Measurements from ENCODE around the gene RNF166. TPM values are rescaled to one million over a fixed set of nuclear protein-coding genes. Genes with fewer than 3 reads are reported as not detected.

RNF166 gene
- total RNA-seq, 1 experiment from 2014 or later: 17.5 TPM

DNA sequence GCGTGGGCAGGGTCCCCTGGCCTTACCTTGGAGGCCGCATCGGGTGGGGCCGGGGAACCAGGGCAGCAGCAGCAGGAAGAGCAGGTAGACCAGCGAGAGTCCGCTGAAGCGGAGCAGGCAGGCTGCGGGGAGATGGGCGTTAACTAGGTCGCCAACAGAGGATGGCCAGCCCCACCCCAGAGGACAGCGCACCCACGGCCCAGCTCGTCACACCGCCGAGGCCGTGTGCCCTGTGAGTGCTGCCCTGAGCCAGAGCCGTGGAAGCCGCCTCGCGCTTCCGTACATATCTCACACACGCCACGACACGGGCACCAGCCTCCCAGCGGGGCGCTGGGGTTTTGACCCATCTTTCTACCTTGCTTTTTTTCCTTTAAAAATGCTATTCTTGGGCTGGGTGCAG lies 43.1 kb upstream of the RNF166 start:
- no peaks in the 10 kb centered on the region for H3K27me3 Mint-ChIP-seq (ENCODE audit: insufficient read depth, unreplicated experiment)
- BruUV-seq (replicated peaks): no TSS peak
- ChIA-PET CTCF (interaction anchor here (0.6 to 2.0 kb wide), 2 partner anchors 10 to 12 kb away, joined by 3 to 13 read pairs; no protein-coding TSS in a partner anchor), POLR2A (no interaction called here)
- intact Hi-C loops (cut with micrococcal nuclease): no loop called here
- H3K36me3 Mint-ChIP-seq (ENCODE audit: insufficient read depth, unreplicated experiment): peaks cover 20% of the 10 kb centered on the region
- H3K4me1 Mint-ChIP-seq (ENCODE audit: insufficient read depth, unreplicated experiment): no peaks in the 10 kb centered on the region
- no peak overlapping the region for H3K4me3 Mint-ChIP-seq (ENCODE audit: unreplicated experiment)
- H3K9me3 Mint-ChIP-seq (ENCODE audit: unreplicated experiment): no peaks in the 10 kb centered on the region
- no peak overlapping the region for H3K27ac Mint-ChIP-seq (ENCODE audit: low read depth, unreplicated experiment)
- TF ChIP-seq, protein P1, sequence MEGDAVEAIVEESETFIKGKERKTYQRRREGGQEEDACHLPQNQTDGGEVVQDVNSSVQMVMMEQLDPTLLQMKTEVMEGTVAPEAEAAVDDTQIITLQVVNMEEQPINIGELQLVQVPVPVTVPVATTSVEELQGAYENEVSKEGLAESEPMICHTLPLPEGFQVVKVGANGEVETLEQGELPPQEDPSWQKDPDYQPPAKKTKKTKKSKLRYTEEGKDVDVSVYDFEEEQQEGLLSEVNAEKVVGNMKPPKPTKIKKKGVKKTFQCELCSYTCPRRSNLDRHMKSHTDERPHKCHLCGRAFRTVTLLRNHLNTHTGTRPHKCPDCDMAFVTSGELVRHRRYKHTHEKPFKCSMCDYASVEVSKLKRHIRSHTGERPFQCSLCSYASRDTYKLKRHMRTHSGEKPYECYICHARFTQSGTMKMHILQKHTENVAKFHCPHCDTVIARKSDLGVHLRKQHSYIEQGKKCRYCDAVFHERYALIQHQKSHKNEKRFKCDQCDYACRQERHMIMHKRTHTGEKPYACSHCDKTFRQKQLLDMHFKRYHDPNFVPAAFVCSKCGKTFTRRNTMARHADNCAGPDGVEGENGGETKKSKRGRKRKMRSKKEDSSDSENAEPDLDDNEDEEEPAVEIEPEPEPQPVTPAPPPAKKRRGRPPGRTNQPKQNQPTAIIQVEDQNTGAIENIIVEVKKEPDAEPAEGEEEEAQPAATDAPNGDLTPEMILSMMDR (IDR thresholded peaks at IDR 0.05; ENCODE audit: unreplicated experiment): no peak
- no peak for DNase-seq (ENCODE audit: unreplicated experiment)

DNA sequence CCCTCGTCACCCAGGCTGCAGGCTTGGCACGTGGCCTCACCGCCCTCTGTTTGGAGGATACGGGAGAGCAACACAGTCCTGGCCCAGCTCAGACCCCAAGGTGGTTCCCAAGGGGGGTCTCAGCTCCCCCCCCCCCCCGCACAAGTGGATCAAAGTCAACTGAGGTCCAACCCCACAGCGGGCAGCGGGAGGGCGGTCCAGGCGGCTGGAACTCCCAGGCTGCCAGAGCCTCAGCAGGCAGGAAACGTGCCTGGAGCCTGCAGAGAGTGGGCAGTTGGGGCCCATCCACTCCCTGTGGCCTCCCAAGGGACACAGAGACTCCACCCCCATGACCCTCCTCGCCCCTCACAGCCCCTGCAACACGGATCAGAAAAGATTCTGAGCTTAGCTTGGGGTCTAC lies 42.2 kb upstream of the RNF166 start:
- no peaks in the 10 kb centered on the region for H3K4me1 Mint-ChIP-seq (ENCODE audit: insufficient read depth, unreplicated experiment)
- no peak overlapping the region for H3K27ac Mint-ChIP-seq (ENCODE audit: low read depth, unreplicated experiment)
- ChIA-PET CTCF (interaction anchor here (0.7 to 2.0 kb wide), 2 partner anchors 11 to 419 kb away, joined by 3 to 13 read pairs; no protein-coding TSS in a partner anchor), POLR2A (no interaction called here)
- intact Hi-C loops (cut with micrococcal nuclease): no loop called here
- H3K9me3 Mint-ChIP-seq (ENCODE audit: unreplicated experiment): no peaks in the 10 kb centered on the region
- TF ChIP-seq, protein P1 (IDR thresholded peaks at IDR 0.05; ENCODE audit: unreplicated experiment): no peak
- no peak overlapping the region for H3K4me3 Mint-ChIP-seq (ENCODE audit: unreplicated experiment)
- H3K36me3 Mint-ChIP-seq (ENCODE audit: insufficient read depth, unreplicated experiment): peaks cover 20% of the 10 kb centered on the region
- no TSS peak for BruUV-seq (replicated peaks)
- H3K27me3 Mint-ChIP-seq (ENCODE audit: insufficient read depth, unreplicated experiment): no peaks in the 10 kb centered on the region
- no peak for DNase-seq (ENCODE audit: unreplicated experiment)

DNA sequence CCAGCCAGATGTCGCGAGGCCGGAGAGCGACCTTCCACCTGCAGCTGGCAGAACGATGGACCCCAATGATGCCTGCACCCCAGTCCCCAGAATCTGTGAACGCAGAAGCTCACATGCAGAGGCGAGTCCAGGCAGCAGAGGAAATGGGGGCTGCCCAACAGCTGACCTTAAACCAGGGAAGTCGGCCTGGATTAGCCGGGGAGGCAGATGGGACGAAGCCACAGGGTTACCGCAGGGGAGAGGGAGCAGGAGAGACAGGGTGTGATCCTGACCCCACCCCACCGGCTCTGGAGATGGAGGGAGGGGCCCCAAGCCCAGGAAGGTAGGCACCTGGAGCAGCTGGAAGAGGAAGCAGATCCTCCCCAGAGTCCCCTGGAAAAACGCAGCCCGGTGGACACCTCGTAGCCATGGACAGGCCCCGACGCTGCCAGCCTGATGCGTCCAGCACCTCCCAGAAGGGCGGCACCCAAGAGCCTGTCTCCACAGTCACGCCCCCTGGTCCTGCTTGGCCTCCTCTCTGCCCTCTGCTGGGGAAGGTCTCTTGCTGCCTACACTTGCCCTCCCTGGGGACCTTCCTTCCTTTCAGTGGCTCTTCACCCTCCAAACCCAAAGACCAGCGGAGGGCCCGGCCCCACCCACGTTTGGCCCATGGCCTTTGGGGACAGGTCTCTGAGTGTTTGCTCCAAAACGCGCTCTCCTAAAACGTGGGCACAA lies 41.5 kb upstream of the RNF166 start:
- TF ChIP-seq, protein P1 (IDR thresholded peaks at IDR 0.05; ENCODE audit: unreplicated experiment): peak; percentile 14
- no TSS peak for BruUV-seq (replicated peaks)
- Mint-ChIP-seq H3K9me3 (ENCODE audit: unreplicated experiment) (no peaks in the 10 kb centered on the region), H3K27me3 (ENCODE audit: insufficient read depth, unreplicated experiment) (no peaks in the 10 kb centered on the region), H3K36me3 (ENCODE audit: insufficient read depth, unreplicated experiment) (peaks cover 17% of the 10 kb centered on the region), H3K4me3 (ENCODE audit: unreplicated experiment) (no peak overlapping the region), H3K27ac (ENCODE audit: low read depth, unreplicated experiment) (peak overlapping the region; percentile 19), H3K4me1 (ENCODE audit: insufficient read depth, unreplicated experiment) (no peaks in the 10 kb centered on the region)
- POLR2A ChIA-PET: no interaction called here
- DNase-seq (ENCODE audit: unreplicated experiment): peak; percentile 30
- CTCF ChIA-PET: interaction anchor here (0.7 to 1.4 kb wide), 4 partner anchors 10 to 420 kb away, joined by 3 to 9 read pairs (median 4); no protein-coding TSS in a partner anchor
- intact Hi-C loops (cut with micrococcal nuclease): no loop called here

DNA sequence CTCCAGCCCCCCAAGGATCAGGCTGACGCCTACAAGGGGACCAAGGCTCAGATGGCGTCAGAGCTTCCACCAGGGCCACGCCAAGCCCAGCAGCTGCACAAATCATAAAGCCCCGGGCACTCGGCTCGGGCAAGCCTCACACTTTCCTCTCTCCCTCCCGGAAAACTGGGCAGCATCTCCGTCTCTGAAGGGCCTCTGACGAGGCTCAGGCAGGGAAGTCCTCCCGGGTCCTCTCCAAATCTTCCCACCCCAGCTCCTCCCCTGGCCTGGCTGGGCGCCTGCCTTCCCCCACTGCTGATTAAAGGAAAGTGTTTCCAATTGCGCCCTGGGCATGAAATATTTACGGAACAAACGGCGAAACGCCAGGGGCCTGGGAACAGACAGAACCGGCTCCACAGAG lies 40.3 kb upstream of the RNF166 start:
- ChIA-PET CTCF (interaction anchor here (0.5 to 1.4 kb wide), 5 partner anchors 9 to 536 kb away, joined by 3 to 9 read pairs (median 3); partner anchors contain the start of gene PIEZO1), POLR2A (no interaction called here)
- DNase-seq (ENCODE audit: unreplicated experiment): no peak
- TF ChIP-seq, protein P1 (IDR thresholded peaks at IDR 0.05; ENCODE audit: unreplicated experiment): no peak
- Mint-ChIP-seq H3K4me1 (ENCODE audit: insufficient read depth, unreplicated experiment) (no peaks in the 10 kb centered on the region), H3K9me3 (ENCODE audit: unreplicated experiment) (no peaks in the 10 kb centered on the region), H3K27me3 (ENCODE audit: insufficient read depth, unreplicated experiment) (no peaks in the 10 kb centered on the region), H3K36me3 (ENCODE audit: insufficient read depth, unreplicated experiment) (peaks cover 16% of the 10 kb centered on the region), H3K4me3 (ENCODE audit: unreplicated experiment) (no peak overlapping the region), H3K27ac (ENCODE audit: low read depth, unreplicated experiment) (no peak overlapping the region)
- BruUV-seq (replicated peaks): TSS peak; percentile 22
- intact Hi-C loops (cut with micrococcal nuclease): no loop called here

Measured in MCF 10A (cell line).